Ishikawa (cell line): Measurements from ENCODE around the gene ZEB2.

Experiments used
- CEBPB ChIP-seq: IDR thresholded peaks from 2 replicates; pipeline ENCODE4 v1.6.1; 2012
- CREB1 ChIP-seq: IDR thresholded peaks from 2 replicates; pipeline ENCODE4 v1.6.1; 2012; ENCODE audit warnings: low read depth
- EGR1 ChIP-seq: IDR thresholded peaks from 2 replicates; pipeline ENCODE4 v1.6.1; 2012
- EP300 ChIP-seq: IDR thresholded peaks from 2 replicates; pipeline ENCODE4 v1.6.1; 2012; ENCODE audit warnings: borderline replicate concordance
- FOXM1 ChIP-seq: IDR thresholded peaks from 2 replicates; pipeline ENCODE4 v1.6.1; 2012; ENCODE audit warnings: low read depth, borderline replicate concordance
- MAX ChIP-seq: IDR thresholded peaks from 2 replicates; pipeline ENCODE4 v1.6.1; 2012
- NFIC ChIP-seq: IDR thresholded peaks from 2 replicates; pipeline ENCODE4 v1.6.1; 2012
- RAD21 ChIP-seq: IDR thresholded peaks from 2 replicates; pipeline ENCODE4 v1.6.1; 2012; ENCODE audit warnings: low read depth
- REST ChIP-seq: IDR thresholded peaks from 2 replicates; pipeline ENCODE4 v1.6.1; 2012; ENCODE audit warnings: low read depth, mild to moderate bottlenecking
- TAF1 ChIP-seq: IDR thresholded peaks from 2 replicates; pipeline ENCODE4 v1.6.1; 2012; ENCODE audit warnings: low read depth, mild to moderate bottlenecking
- TCF12 ChIP-seq: IDR thresholded peaks from 2 replicates; pipeline ENCODE4 v1.6.1; 2012; ENCODE audit warnings: low read depth
- TEAD4 ChIP-seq: IDR thresholded peaks from 2 replicates; pipeline ENCODE4 v1.6.1; 2012
- USF1 ChIP-seq: IDR thresholded peaks from 2 replicates; pipeline ENCODE4 v1.6.1; 2012
- YY1 ChIP-seq: IDR thresholded peaks from 2 replicates; pipeline ENCODE4 v1.6.1; 2012; ENCODE audit warnings: low read depth
- ZBTB7A ChIP-seq: IDR thresholded peaks from 2 replicates; pipeline ENCODE4 v1.6.1; 2012; ENCODE audit warnings: low read depth

Gene ZEB2

GRCh38 chr2:144438801-144439631, 80.9 kb downstream of the ZEB2 start:
- no peak for TF ChIP-seq EP300
- no peak for TF ChIP-seq YY1
- no peak for TF ChIP-seq USF1
- TF ChIP-seq CREB1, result no peak
- no peak for TF ChIP-seq EGR1
- TF ChIP-seq CEBPB, result no peak
- TF ChIP-seq TCF12, result no peak
- TF ChIP-seq TEAD4, result no peak

GRCh38 chr2:144437636-144438035, 82.3 kb downstream of the ZEB2 start:
- TF ChIP-seq FOXM1, result no peak

GRCh38 chr2:144434425-144435222, 85.3 kb downstream of the ZEB2 start:
- TF ChIP-seq TCF12 (no peak), NFIC (no peak), TEAD4 (no peak)

GRCh38 chr2:144432921-144433320, 87.0 kb downstream of the ZEB2 start:
- no peak for TF ChIP-seq TCF12

GRCh38 chr2:144431998-144432397, 87.9 kb downstream of the ZEB2 start:
- TF ChIP-seq YY1 (no peak), REST (no peak)

- TF ChIP-seq TCF12 (no peak), ZBTB7A (no peak), USF1 (no peak), NFIC (no peak), YY1 (no peak), EGR1 (no peak), RAD21 (no peak), CEBPB (no peak), TAF1 (no peak)
These were observed 88.5 kb downstream of the ZEB2 start for GRCh38 chr2:144431392-144431783.

GRCh38 chr2:144430722-144431391, 89.1 kb downstream of the ZEB2 start:
- no peak for TF ChIP-seq CEBPB
- no peak for TF ChIP-seq RAD21
- TF ChIP-seq EP300, result no peak
- no peak for TF ChIP-seq TAF1
- no peak for TF ChIP-seq TEAD4
- no peak for TF ChIP-seq TCF12
- TF ChIP-seq CREB1, result no peak
- TF ChIP-seq FOXM1, result no peak

- no peak for TF ChIP-seq MAX
- TF ChIP-seq TEAD4, result no peak
- no peak for TF ChIP-seq FOXM1
- TF ChIP-seq RAD21, result no peak
- no peak for TF ChIP-seq ZBTB7A
- no peak for TF ChIP-seq CREB1
These were observed 90.4 kb downstream of the ZEB2 start for GRCh38 chr2:144429396-144430112.
